NT2/D1 (cell line): ENCODE measurements around the gene KPNA6.

Experiments used
- SUZ12 ChIP-seq: IDR thresholded peaks from 2 replicates; pipeline ENCODE4 v1.6.1; 2011; ENCODE audit not compliant: insufficient read length, insufficient read depth; ENCODE audit errors: extremely low read depth
- YY1 ChIP-seq: IDR thresholded peaks from 2 replicates; pipeline ENCODE4 v1.6.1; 2011; ENCODE audit not compliant: insufficient read length, insufficient read depth
- ZNF274 ChIP-seq: IDR thresholded peaks from 2 replicates; pipeline ENCODE4 v1.6.1; 2011; ENCODE audit warnings: mild to moderate bottlenecking, low read depth, low read length

DNA sequence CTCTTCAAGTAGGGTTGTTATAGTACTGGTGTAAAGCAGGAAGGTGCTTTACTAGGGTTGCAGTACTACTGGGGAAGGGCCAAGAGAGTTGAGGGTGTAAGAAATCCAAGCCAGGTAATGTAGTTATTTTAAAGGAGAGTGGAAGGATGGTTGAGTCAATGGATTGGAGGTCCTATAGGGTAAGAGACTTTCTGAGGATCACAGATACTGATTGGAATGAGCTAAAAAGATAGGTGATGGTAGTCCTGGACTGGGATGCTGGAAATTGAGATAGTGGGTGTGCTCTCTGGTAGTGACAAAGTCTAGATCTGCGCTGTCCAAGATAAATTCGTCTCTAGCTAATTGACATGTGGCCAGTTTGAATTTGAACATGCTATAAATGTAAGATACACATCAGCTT is 78.6 kb downstream of the KPNA6 start:
- TF ChIP-seq ZNF274 = no peak
- no peak for TF ChIP-seq YY1
- no peak for TF ChIP-seq SUZ12
